HG02678 (cell line): Measurements from ENCODE around the gene CAMSAP1.

Source experiments
- ATAC-seq: cut with Tn5 transposase; IDR thresholded peaks from one replicate; pipeline ENCODE4 v1.9.1; 2021; ENCODE audit warnings: mild to moderate bottlenecking, moderate library complexity; ENCODE audit not compliant: unreplicated experiment

Gene CAMSAP1

GRCh38 chr9:135815830-135816650, 91.3 kb downstream of the CAMSAP1 start:
- ATAC-seq: no peak

DNA sequence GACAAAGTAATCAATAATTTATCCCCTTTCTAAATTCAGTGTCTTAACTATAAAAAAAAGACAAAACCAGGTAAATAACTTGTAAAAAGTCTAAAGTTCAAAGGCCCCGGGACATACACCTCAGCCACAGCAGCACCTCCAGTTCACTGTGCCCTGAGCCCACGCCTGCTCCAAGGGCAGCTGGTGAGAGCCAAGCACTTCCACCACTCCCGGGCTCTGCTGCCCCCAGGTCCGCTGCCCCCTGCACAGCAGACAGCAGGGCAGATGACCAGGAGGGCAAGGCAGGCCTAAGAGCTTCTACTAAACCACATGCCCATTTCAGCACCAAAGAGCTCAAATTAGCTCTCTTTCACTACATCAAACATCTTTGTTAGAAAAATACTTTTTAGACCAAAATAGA, 91.9 kb downstream of the CAMSAP1 start:
- ATAC-seq: no peak

DNA sequence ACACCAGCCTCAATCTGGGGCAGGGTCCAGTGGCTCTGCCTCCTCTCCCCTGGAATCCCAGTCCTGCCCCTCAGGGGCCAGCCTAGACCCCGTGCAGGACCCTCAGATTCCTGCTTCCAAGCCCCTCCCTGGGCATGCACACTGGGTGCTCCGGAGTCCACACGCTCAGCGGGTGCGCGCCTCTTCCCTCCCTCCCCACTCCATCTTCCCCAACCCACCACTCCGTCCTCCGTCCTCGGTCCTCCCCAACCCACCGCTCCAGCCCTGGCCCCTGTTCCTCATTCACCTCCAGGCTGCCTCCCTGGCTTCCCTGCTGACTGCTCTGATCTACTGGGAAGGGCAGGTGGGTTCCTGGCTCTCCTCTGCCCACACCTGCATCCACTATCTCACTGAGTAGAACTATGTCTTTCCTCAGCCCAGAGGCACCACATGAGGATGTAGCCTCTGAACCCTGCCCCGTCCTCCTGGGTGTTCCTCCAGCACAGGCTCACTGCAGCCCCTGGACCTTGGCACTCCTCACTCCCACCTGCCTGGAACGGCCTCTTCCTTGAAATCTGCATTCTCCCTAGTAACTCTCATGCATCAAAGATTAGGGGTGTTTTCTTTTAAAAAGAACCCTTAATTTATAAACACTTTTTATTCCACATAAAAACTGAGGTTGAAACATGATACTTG, 92.8 kb downstream of the CAMSAP1 start:
- ATAC-seq: no peak

DNA sequence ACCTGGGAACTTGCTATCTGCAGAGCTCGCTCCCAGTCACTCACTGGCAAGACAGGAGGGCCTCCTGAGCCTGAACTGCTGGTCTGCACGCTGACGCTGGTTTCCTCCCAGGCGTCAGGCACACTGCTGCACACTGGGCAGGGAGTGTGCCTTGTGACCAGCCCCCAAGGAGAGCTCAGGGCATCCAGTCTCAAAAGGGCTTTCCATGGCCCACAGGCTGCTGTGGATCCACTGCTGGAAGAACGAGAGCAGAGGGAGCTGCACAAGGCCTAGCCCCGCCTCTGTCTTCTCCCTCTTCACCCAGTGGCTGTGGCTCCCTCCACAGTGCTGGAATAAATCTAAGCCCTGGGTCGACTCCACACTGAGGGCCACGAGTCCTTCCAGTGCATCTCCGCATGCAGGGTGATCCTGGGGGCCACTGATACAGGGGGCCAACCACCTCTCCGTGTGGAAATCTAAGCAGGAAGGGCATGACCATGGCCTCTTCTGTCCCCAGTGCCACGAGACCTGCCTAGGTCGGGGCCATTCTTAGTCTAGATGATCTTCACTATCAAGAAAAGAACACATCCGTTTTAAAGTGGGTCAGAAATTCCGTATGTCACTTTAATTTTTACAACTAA, 93.6 kb downstream of the CAMSAP1 start:
- no peak for ATAC-seq

- ATAC-seq: no peak
Observed at GRCh38 chr9:135812961-135813360, 94.4 kb downstream of the CAMSAP1 start.

DNA sequence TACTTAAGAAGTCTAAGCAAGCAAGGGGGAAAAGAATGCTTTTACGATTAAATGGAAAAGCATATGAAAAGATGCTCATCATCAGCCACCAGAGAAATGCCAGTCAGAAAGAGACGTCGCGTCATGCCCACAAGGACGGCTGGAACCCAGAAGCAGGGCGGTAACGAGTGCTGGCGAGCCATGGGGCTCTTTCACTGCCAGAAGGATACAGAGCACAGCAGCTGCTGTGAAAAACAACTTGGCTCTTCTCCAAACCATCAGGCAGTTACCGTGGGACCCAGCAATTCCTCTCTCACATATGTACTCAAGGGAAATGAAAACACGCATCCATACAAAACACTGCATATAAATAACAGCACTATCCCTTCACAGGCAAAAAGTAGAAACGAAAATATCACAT, 95.5 kb downstream of the CAMSAP1 start:
- no peak for ATAC-seq

GRCh38 chr9:135810806-135811575, 96.4 kb downstream of the CAMSAP1 start:
- no peak for ATAC-seq

- ATAC-seq: no peak
Observed at GRCh38 chr9:135809166-135809565, 98.2 kb downstream of the CAMSAP1 start.

DNA sequence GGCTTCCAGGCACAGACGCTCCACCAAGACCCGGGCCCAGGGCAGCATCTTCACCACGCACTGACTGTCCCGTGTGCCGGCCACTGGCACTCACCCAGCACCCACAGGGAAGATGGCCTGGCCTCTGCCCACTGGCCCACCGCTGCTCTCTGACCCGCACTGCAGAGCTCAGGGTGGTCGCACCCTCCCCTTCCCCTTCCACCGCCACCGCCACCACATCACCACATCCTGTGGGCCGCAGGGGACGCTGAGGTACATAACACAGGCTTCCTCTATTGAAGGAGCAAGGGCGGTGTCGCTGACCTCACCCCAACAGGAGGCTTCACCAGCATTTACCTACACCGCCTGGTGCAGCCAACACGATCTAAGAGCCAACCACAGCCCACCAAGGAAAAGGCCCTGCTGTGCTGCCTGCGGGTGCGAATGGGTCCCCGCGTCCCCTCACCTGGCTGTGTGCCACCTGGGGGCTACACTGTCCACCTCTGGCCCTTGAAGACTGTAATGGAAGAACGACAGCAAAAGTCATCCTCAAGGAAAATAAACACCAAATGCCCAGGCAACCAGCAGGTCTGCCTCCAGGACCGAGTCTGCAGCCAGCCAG, 101.8 kb downstream of the CAMSAP1 start:
- ATAC-seq: no peak

DNA sequence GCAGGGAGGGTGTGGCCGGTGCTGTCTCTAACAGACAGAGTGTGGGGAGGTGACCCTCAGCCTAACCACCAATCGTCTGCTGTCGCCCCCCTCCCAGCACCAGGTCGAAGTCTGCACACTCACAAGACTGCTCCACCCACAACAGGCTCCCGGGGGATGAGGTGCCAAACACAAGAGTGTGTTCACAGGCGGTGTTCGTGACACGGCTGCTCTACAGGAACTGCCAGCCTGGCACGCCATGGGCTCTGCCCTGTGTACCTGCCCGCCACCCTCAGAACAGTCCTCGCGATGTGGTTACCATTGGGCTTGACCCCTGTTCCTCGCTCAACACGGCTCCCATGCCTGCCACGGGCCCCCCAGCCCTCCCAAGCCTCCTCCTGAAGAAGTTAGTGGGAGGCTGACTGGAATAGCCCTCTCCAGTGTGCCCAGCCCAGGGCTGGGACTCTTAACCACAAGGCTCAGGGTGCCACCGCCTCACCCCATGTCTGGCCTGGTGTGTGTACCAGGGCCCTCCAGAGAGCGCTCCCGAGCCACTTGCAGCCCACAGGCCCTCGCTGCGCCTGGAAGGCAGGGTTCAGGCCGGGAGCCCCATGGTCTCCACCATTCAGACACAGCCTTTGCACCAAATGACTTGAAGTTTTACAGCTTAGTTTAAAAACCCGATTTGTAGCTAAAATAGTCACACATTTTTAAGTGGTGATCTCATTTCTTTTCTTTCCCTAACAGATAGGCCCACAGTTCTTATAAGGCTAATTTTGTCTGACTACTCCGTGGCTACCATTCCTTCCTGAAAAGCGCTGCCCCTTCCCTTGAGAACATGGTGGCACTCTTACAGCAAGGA, 102.5 kb downstream of the CAMSAP1 start:
- no peak for ATAC-seq

GRCh38 chr9:135803441-135803840, 103.9 kb downstream of the CAMSAP1 start:
- no peak for ATAC-seq

GRCh38 chr9:135802876-135803419, 104.4 kb downstream of the CAMSAP1 start:
- no peak for ATAC-seq

- ATAC-seq: no peak
Observed at GRCh38 chr9:135801070-135801469, 106.3 kb downstream of the CAMSAP1 start.

GRCh38 chr9:135799261-135799660, 108.1 kb downstream of the CAMSAP1 start:
- no peak for ATAC-seq

GRCh38 chr9:135798263-135798585, 109.1 kb downstream of the CAMSAP1 start:
- ATAC-seq: no peak

DNA sequence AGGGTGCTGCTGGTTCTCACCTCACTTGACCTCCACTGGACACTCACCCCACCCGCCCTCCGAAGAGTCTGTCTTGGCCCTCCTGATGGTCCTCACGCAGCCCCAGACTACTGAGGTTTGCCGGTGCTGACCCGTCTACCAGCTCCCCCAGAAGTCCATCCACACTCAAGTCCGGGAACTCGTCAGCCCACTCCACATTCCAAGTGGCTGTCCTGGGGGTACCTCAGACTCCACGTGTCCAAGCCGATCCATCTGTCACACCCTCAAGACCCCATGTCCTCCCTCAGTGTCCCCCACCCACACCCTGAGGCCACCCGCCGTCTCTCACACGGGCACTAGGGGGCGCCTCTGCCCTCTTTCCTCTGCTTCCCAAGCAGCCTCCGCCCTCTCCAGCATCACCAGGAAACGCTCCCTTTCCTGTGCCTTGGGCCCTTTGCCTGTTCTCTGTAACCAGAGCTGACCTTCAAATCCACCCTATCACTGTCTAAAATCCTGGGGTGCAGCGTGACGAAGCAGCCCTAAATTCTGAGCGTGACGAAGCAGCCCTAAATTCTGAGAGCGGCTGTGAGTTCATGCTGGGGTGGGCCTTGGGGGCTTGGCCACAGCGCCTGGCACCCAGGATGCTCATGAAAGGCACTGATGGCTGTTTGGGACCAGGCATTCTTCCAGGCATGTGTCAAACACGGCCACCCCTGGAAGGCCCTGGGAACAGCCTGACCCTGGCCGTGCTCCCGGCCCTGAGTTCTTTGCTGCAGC, 109.7 kb downstream of the CAMSAP1 start:
- ATAC-seq: no peak

DNA sequence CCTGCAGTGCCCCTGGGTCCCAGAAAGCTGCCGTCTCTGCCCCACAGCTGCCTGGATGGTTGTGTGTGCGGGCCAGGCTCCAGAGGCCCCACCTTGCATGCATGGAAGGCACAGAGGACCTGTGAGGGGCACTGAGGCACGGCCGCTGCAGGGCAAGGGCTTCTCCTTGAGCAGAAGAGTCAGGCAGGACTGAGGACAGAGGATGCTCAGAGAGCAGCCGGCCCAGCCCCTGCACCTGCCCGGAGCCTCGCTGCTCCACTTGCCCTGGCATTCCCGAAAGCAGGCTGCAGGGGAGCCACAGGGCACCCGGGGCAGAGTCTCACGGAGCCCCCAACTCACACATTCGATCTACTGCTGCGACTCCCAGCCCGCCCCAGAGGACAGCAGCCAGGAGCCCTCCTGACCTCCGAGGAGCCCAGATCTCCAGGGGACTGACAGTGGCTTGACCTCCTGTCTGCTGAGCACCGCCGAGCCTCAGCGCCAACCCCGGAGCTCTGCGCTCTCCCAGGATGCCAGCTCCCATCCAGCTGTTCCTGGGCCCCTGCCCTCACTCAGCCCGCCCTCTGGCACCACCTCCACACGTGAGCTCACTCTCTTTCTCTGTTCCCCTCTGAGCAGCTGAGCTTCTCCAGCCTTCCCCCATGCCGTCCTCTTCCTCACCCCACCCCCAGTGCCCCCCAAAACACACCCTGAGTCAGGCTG, 110.4 kb downstream of the CAMSAP1 start:
- no peak for ATAC-seq

DNA sequence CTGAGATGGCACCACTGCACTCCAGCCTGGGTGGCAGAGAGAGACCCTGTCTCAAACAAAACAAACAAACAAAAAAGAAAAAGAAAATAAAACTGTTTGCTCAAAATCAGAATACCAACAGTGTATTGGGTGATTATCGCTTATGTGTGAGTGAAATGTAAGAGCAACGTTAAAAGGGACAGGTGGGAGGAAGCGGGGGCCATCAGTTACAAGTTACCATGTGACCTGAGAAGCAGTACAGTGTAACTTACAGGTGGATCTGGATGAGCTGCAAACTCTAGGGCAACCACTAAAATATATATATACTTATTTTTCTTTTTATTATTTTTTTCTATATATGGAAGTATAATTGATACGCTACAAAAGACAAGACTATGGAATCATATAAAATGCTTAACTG, 112.0 kb downstream of the CAMSAP1 start:
- ATAC-seq: no peak
